Caco-2 (cell line): ENCODE results near the gene GALK2. TPM values are rescaled to one million over a fixed set of nuclear protein-coding genes. Genes with fewer than 3 reads are reported as not detected.

Experiments
- BruUV-seq: library from RNA; stranded (reverse); fragments of 400-500 nt; replicated peaks from 2 replicates; lab custom pipeline; 2021; lab: Mats Ljungman, UMichigan
- CTCF ChIA-PET: fragments of 300-600 bp; sonication (Branson Sonifier 250); formaldehyde crosslinking; loops from one replicate; lab custom pipeline; 2022; ENCODE audit warnings: antibody characterized with exemption; lab: Charles Lee
- POLR2A ChIA-PET: fragments of 300-600 bp; sonication (Branson Sonifier 250); formaldehyde crosslinking; loops from one replicate; lab custom pipeline; 2022; ENCODE audit warnings: antibody characterized with exemption; lab: Charles Lee
- DNase-seq, 2 experiments: peaks; one replicate each; pipeline versions ENCODE4 v3.0.0 to v3.0.0-alpha.2; 2020 to 2022
- H3K27me3 ChIP-seq: replicated peaks from 2 replicates; pipeline ENCODE4 v1.6.0; 2011; ENCODE audit warnings: low read length; ENCODE audit not compliant: control insufficient read depth, insufficient read depth
- H3K36me3 ChIP-seq: 2 replicates; pipeline ENCODE4 v1.5.1; 2011; ENCODE audit warnings: low read length; ENCODE audit not compliant: control insufficient read depth, insufficient read depth
- H3K4me1 ChIP-seq: fragments of 250-450 bp; sonication (Bioruptor Pico); 2 replicates; pipeline ENCODE4 v1.5.1; 2020; ENCODE audit warnings: mild to moderate bottlenecking
- H3K4me3 ChIP-seq: 2 replicates; pipeline ENCODE4 v1.5.1; 2011; ENCODE audit warnings: low read depth, mild to moderate bottlenecking, control low read depth, low read length
- H3K9me3 ChIP-seq: fragments of 250-450 bp; sonication (Bioruptor Pico); 2 replicates; pipeline ENCODE4 v1.5.1; 2020; ENCODE audit warnings: mild to moderate bottlenecking, moderate library complexity
- H3K27ac Mint-ChIP-seq: one replicate; pipeline ENCODE4 v1.8.0; 2022; ENCODE audit warnings: mixed read lengths; ENCODE audit not compliant: unreplicated experiment
- H3K27me3 Mint-ChIP-seq: one replicate; pipeline ENCODE4 v1.8.0; 2022; ENCODE audit warnings: mixed read lengths; ENCODE audit not compliant: insufficient read depth, unreplicated experiment
- H3K36me3 Mint-ChIP-seq: one replicate; pipeline ENCODE4 v1.8.0; 2022; ENCODE audit warnings: mild to moderate bottlenecking, mixed read lengths; ENCODE audit not compliant: insufficient read depth, unreplicated experiment
- H3K4me1 Mint-ChIP-seq: one replicate; pipeline ENCODE4 v1.8.0; 2022; ENCODE audit warnings: low read depth, mixed read lengths; ENCODE audit not compliant: unreplicated experiment
- H3K4me3 Mint-ChIP-seq: one replicate; pipeline ENCODE4 v1.8.0; 2022; ENCODE audit warnings: mild to moderate bottlenecking, moderate library complexity, mixed read lengths; ENCODE audit not compliant: unreplicated experiment
- H3K9me3 Mint-ChIP-seq: one replicate; pipeline ENCODE4 v1.8.0; 2022; ENCODE audit warnings: mixed read lengths; ENCODE audit not compliant: unreplicated experiment
- CTCF ChIP-seq, 2 experiments: fragments of 200-600 bp in 1 of 2; IDR thresholded peaks; 1 replicate in 1 of 2; 2 replicates in 1 of 2; pipeline versions ENCODE4 v1.5.1 to v1.8.0; 2011 to 2022; ENCODE audit warnings: antibody characterized with exemption in 1 of 2, control low read depth in 1 of 2, inconsistent platforms in 1 of 2, low read depth in 1 of 2, low read length in 1 of 2, mild to moderate bottlenecking in 1 of 2, moderate library complexity in 1 of 2; ENCODE audit not compliant: insufficient read depth in 1 of 2, severe bottlenecking in 1 of 2, unreplicated experiment in 1 of 2
- intact Hi-C: fragments of 100-400 bp; cut with micrococcal nuclease; formaldehyde crosslinking; loops from one replicate; pipeline ENCODE4 v1.10.0; 2022; ENCODE audit not compliant: unreplicated experiment
- total RNA-seq: library from RNA; stranded (reverse); gene quantifications from 2 replicates; pipeline ENCODE4 v1.2.3, GENCODE V29; 2022

The GALK2 gene
- total RNA-seq, 1 experiment from 2014 or later: 25.5 TPM

GRCh38 chr15:49315391-49315823, 145.4 kb downstream of the GALK2 start:
- DNase-seq: no peak
- CTCF ChIA-PET: no interaction called here

GRCh38 chr15:49320351-49320750, 150.3 kb downstream of the GALK2 start:
- no peaks in the 10 kb centered on the region for H3K27me3 Mint-ChIP-seq
- Histone ChIP-seq H3K36me3 (no peaks in the 10 kb centered on the region), H3K4me1 (no peaks in the 10 kb centered on the region), H3K27me3 (no peaks in the 10 kb centered on the region), H3K9me3 (no peaks in the 10 kb centered on the region), H3K4me3 (no peak overlapping the region)
- BruUV-seq: no TSS peak
- peaks cover 6% of the 10 kb centered on the region for H3K36me3 Mint-ChIP-seq
- POLR2A ChIA-PET: no interaction called here
- no peaks in the 10 kb centered on the region for H3K4me1 Mint-ChIP-seq
- intact Hi-C loops: no loop called here
- no peaks in the 10 kb centered on the region for H3K9me3 Mint-ChIP-seq
- no peak for TF ChIP-seq CTCF (IDR thresholded peaks at IDR 0.05; ENCODE audit: insufficient read depth in 1 of 2, low read depth in 1 of 2, low read length in 1 of 2, severe bottlenecking in 1 of 2, unreplicated experiment in 1 of 2)
- H3K27ac Mint-ChIP-seq: no peak overlapping the region
- no peak overlapping the region for H3K4me3 Mint-ChIP-seq
- CTCF ChIA-PET: no interaction called here
- no peak for DNase-seq

More at GRCh38 chr15:49315391-49315823, 145.4 kb downstream of the GALK2 start:
- Mint-ChIP-seq H3K4me1 (no peaks in the 10 kb centered on the region), H3K27me3 (no peaks in the 10 kb centered on the region), H3K4me3 (no peak overlapping the region), H3K9me3 (no peaks in the 10 kb centered on the region), H3K36me3 (no peaks in the 10 kb centered on the region), H3K27ac (no peak overlapping the region)
- intact Hi-C loops: no loop called here
- TF ChIP-seq CTCF (IDR thresholded peaks at IDR 0.05; ENCODE audit: insufficient read depth in 1 of 2, low read depth in 1 of 2, low read length in 1 of 2, severe bottlenecking in 1 of 2, unreplicated experiment in 1 of 2): no peak
- Histone ChIP-seq H3K27me3 (no peaks in the 10 kb centered on the region), H3K4me3 (no peak overlapping the region), H3K36me3 (no peaks in the 10 kb centered on the region), H3K4me1 (no peaks in the 10 kb centered on the region), H3K9me3 (no peaks in the 10 kb centered on the region)
- POLR2A ChIA-PET: no interaction called here
- BruUV-seq: no TSS peak

GRCh38 chr15:49323207-49323606, 153.2 kb downstream of the GALK2 start:
- Histone ChIP-seq H3K27me3 (no peaks in the 10 kb centered on the region), H3K4me3 (no peak overlapping the region), H3K4me1 (peaks cover 10% of the 10 kb centered on the region), H3K9me3 (no peaks in the 10 kb centered on the region), H3K36me3 (no peaks in the 10 kb centered on the region)
- DNase-seq: no peak
- no TSS peak for BruUV-seq
- Mint-ChIP-seq H3K27ac (no peak overlapping the region), H3K4me1 (no peaks in the 10 kb centered on the region), H3K4me3 (no peak overlapping the region), H3K9me3 (no peaks in the 10 kb centered on the region), H3K36me3 (peaks cover 6% of the 10 kb centered on the region), H3K27me3 (no peaks in the 10 kb centered on the region)
- ChIA-PET CTCF (no interaction called here), POLR2A (no interaction called here)
- intact Hi-C loops: no loop called here
- TF ChIP-seq CTCF (IDR thresholded peaks at IDR 0.05; ENCODE audit: insufficient read depth in 1 of 2, low read depth in 1 of 2, low read length in 1 of 2, severe bottlenecking in 1 of 2, unreplicated experiment in 1 of 2): no peak
